IPS-15b (cell line): ENCODE data around the gene RUNX1.

Experiments used
- H3K27me3 ChIP-seq: one replicate; pipeline ENCODE4 v1.6.1; 2013; ENCODE audit warnings: low read length; ENCODE audit not compliant: control insufficient read depth, insufficient read depth
- H3K36me3 ChIP-seq: one replicate; pipeline ENCODE4 v1.6.1; 2013; ENCODE audit warnings: low read length; ENCODE audit not compliant: control insufficient read depth, insufficient read depth
- H3K4me1 ChIP-seq: one replicate; pipeline ENCODE4 v1.6.1; 2013; ENCODE audit warnings: mild to moderate bottlenecking, low read length; ENCODE audit not compliant: control insufficient read depth, insufficient read depth
- H3K4me3 ChIP-seq: one replicate; pipeline ENCODE4 v1.5.1; 2013; ENCODE audit warnings: low read depth, low read length
- H3K9ac ChIP-seq: one replicate; pipeline ENCODE4 v1.6.1; 2013; ENCODE audit warnings: low read depth, mild to moderate bottlenecking, low read length
- H3K9me3 ChIP-seq: one replicate; pipeline ENCODE4 v1.6.1; 2013; ENCODE audit warnings: mild to moderate bottlenecking, low read length; ENCODE audit not compliant: control insufficient read depth, insufficient read depth

The RUNX1 gene

GRCh38 chr21:34932233-34932632, 116.9 kb downstream of the RUNX1 start:
- H3K27me3 ChIP-seq = no peaks in the 10 kb centered on the region
- H3K9me3 ChIP-seq = no peaks in the 10 kb centered on the region
- H3K36me3 ChIP-seq = no peaks in the 10 kb centered on the region
- no peak overlapping the region for H3K4me3 ChIP-seq
- H3K9ac ChIP-seq = no peak overlapping the region
- no peaks in the 10 kb centered on the region for H3K4me1 ChIP-seq

DNA sequence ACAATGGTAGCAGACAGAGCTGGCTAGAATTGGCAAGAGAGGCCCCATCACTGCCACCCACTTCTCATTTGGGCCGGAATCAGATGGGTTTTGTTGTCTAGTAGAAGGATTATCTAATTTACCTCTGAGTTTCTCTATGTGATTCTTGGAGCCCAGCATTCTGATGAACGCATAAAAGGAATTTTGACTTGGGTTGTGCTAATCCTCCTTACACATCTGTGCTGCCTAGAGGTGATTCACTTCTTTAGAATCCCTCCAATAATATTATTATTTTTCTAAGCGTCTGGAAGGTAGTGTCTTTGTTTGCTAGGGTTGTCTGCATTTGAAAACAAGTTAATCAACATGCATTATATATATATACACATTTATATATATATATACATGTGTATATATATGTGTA, 118.1 kb downstream of the RUNX1 start:
- Histone ChIP-seq H3K27me3 (no peaks in the 10 kb centered on the region), H3K9me3 (no peaks in the 10 kb centered on the region), H3K36me3 (no peaks in the 10 kb centered on the region), H3K4me1 (no peaks in the 10 kb centered on the region), H3K4me3 (no peak overlapping the region), H3K9ac (no peak overlapping the region)

GRCh38 chr21:34928637-34929036, 120.5 kb downstream of the RUNX1 start:
- Histone ChIP-seq H3K9me3 (no peaks in the 10 kb centered on the region), H3K27me3 (no peaks in the 10 kb centered on the region), H3K4me3 (no peak overlapping the region), H3K4me1 (no peaks in the 10 kb centered on the region), H3K36me3 (no peaks in the 10 kb centered on the region), H3K9ac (no peak overlapping the region)

- no peaks in the 10 kb centered on the region for H3K4me1 ChIP-seq
- no peaks in the 10 kb centered on the region for H3K9me3 ChIP-seq
- H3K36me3 ChIP-seq = no peaks in the 10 kb centered on the region
- H3K9ac ChIP-seq = no peak overlapping the region
- H3K4me3 ChIP-seq = no peak overlapping the region
- H3K27me3 ChIP-seq = no peaks in the 10 kb centered on the region
Observed at GRCh38 chr21:34927992-34928391, 121.1 kb downstream of the RUNX1 start.

- Histone ChIP-seq H3K4me1 (no peaks in the 10 kb centered on the region), H3K4me3 (no peak overlapping the region), H3K9me3 (no peaks in the 10 kb centered on the region), H3K36me3 (no peaks in the 10 kb centered on the region), H3K27me3 (no peaks in the 10 kb centered on the region), H3K9ac (no peak overlapping the region)
Observed at GRCh38 chr21:34926803-34927467, 122.2 kb downstream of the RUNX1 start.

- H3K9me3 ChIP-seq = no peaks in the 10 kb centered on the region
- no peak overlapping the region for H3K9ac ChIP-seq
- H3K4me3 ChIP-seq = no peak overlapping the region
- H3K4me1 ChIP-seq = no peaks in the 10 kb centered on the region
- H3K36me3 ChIP-seq = no peaks in the 10 kb centered on the region
- no peaks in the 10 kb centered on the region for H3K27me3 ChIP-seq
Observed at GRCh38 chr21:34925597-34925996, 123.5 kb downstream of the RUNX1 start.

DNA sequence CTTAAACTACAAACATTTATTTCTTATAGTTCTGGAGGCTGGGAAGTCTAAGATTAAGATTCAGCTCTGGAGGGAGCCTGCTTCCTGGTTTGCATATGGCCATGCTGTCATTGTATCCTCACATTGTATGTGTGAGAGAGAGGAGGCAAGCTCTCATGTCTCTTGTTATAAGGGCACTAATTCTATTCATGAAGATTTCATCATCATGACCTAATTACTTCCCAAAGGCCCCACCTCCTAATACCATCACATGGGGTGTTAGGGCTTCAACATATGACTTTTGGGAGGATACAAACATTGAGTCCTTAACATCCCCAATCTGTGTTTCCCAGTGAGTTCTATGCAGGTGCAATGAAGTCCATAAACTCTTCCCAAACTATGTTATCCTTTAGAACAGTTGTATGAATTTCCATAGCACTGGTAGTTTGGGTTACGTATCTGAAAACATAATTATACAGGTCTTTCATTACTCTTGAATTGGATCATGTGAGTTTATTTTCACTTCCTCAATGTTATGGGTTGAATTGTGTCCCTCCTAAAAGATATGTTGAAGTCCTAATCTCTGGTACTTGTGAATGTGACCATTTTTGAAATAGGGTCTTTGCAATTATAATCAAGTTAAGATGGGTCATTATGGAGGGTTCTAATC, 124.2 kb downstream of the RUNX1 start:
- Histone ChIP-seq H3K4me1 (no peaks in the 10 kb centered on the region), H3K4me3 (no peak overlapping the region), H3K9ac (no peak overlapping the region), H3K27me3 (no peaks in the 10 kb centered on the region), H3K9me3 (no peaks in the 10 kb centered on the region), H3K36me3 (no peaks in the 10 kb centered on the region)

GRCh38 chr21:34924194-34924593, 124.9 kb downstream of the RUNX1 start:
- H3K9ac ChIP-seq = no peak overlapping the region
- no peak overlapping the region for H3K4me3 ChIP-seq
- no peaks in the 10 kb centered on the region for H3K36me3 ChIP-seq
- H3K4me1 ChIP-seq = no peaks in the 10 kb centered on the region
- H3K27me3 ChIP-seq = no peaks in the 10 kb centered on the region
- H3K9me3 ChIP-seq = no peaks in the 10 kb centered on the region

DNA sequence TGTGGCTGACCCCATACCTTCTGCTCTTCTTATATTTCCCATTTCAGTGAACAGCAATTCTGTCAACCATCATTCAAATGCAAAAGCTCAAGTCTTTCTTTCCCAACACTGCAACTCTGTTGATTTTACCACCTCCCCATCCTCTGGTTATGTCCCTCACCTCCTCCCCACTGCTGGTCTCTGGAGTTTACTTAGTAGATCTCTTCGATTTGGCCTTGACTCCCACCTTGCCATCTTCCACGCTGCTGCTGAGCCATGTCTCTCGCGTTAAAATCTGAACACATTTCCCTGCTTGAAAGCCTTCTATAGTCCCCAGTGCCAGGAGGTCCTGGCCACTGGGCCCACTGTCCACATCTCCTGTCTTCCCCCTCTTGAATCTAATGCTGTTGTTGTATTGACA, 125.5 kb downstream of the RUNX1 start:
- H3K9ac ChIP-seq = no peak overlapping the region
- H3K27me3 ChIP-seq = no peaks in the 10 kb centered on the region
- no peaks in the 10 kb centered on the region for H3K36me3 ChIP-seq
- H3K4me3 ChIP-seq = no peak overlapping the region
- no peaks in the 10 kb centered on the region for H3K9me3 ChIP-seq
- H3K4me1 ChIP-seq = no peaks in the 10 kb centered on the region

DNA sequence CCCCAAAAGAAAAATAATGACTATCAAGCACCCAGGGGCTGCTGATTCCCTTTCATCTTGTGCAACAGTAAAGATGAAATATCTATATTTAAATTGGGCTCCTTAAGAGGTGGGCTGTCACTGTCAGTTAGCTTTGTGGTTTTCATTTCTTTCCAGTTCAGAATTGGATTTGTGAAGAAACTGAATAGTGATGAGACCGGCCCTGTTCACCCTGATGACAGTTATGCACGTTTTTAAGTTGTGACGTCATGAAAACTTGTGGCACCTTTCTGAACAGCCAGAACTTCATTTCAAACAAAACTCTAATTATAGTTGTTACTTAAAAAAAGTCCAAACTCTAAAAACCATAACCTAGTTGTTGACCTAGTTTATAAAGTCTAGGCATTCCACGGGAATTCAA, 125.9 kb downstream of the RUNX1 start:
- no peaks in the 10 kb centered on the region for H3K4me1 ChIP-seq
- H3K36me3 ChIP-seq = no peaks in the 10 kb centered on the region
- no peaks in the 10 kb centered on the region for H3K27me3 ChIP-seq
- no peaks in the 10 kb centered on the region for H3K9me3 ChIP-seq
- no peak overlapping the region for H3K4me3 ChIP-seq
- H3K9ac ChIP-seq = no peak overlapping the region

GRCh38 chr21:34922479-34922878, 126.6 kb downstream of the RUNX1 start:
- Histone ChIP-seq H3K27me3 (no peaks in the 10 kb centered on the region), H3K36me3 (no peaks in the 10 kb centered on the region), H3K4me3 (no peak overlapping the region), H3K4me1 (no peaks in the 10 kb centered on the region), H3K9me3 (no peaks in the 10 kb centered on the region), H3K9ac (no peak overlapping the region)

- no peak overlapping the region for H3K4me3 ChIP-seq
- H3K27me3 ChIP-seq = no peaks in the 10 kb centered on the region
- no peaks in the 10 kb centered on the region for H3K9me3 ChIP-seq
- no peaks in the 10 kb centered on the region for H3K4me1 ChIP-seq
- H3K9ac ChIP-seq = no peak overlapping the region
- no peaks in the 10 kb centered on the region for H3K36me3 ChIP-seq
Observed at GRCh38 chr21:34921151-34921550, 128.0 kb downstream of the RUNX1 start.
